Endothelial cell of umbilical vein (primary cell): ENCODE data around the gene FMO2. TPM values are rescaled to one million over a fixed set of nuclear protein-coding genes. Genes with fewer than 3 reads are reported as not detected.

Source experiments
- BruUV-seq: library from RNA; stranded (reverse); fragments of 400-500 nt; replicated peaks from 2 replicates; lab custom pipeline; 2021; lab: Mats Ljungman, UMichigan
- CTCF ChIA-PET: fragments of 300-600, 350-600 bp; sonication (Branson Sonifier 250); formaldehyde crosslinking; loops from one replicate; lab custom pipeline; 2021; ENCODE audit warnings: antibody characterized with exemption, inconsistent platforms; lab: Charles Lee
- POLR2A ChIA-PET: fragments of 300-600, 350-600 bp; sonication (Branson Sonifier 250); formaldehyde crosslinking; loops from one replicate; lab custom pipeline; 2021; ENCODE audit warnings: antibody characterized with exemption, inconsistent platforms; lab: Charles Lee
- DNase-seq: peaks from one replicate; pipeline ENCODE4 v3.0.0-alpha.2; 2011; ENCODE audit warnings: low read depth, low spot score
- FAIRE-seq: peaks from 2 replicates; lab custom pipeline; 2011; peaks lifted over from hg19 to GRCh38; lab: Jason Lieb, UNC
- H2AFZ ChIP-seq: 2 replicates; pipeline ENCODE4 v1.6.0; 2012; ENCODE audit warnings: low read depth, low read length, control low read depth, inconsistent platforms
- H3K27ac ChIP-seq: 2 replicates; pipeline ENCODE4 v1.5.1; 2011; ENCODE audit warnings: low read depth, mild to moderate bottlenecking, control low read depth, low read length, moderate library complexity; ENCODE audit not compliant: insufficient read depth
- H3K27me3 ChIP-seq, 2 experiments: 2 replicates each; pipeline versions ENCODE4 v1.6.0 to v1.6.1; 2011; ENCODE audit warnings: low read length in 2 of 2, mixed read lengths in 1 of 2; ENCODE audit not compliant: control insufficient read depth in 2 of 2, insufficient read depth in 2 of 2
- H3K36me3 ChIP-seq, 2 experiments: 2 replicates in 1 of 2; 3 replicates in 1 of 2; pipeline ENCODE4 v1.5.1; 2011; ENCODE audit warnings: low read length in 2 of 2, mild to moderate bottlenecking in 1 of 2, moderate library complexity in 1 of 2; ENCODE audit not compliant: control insufficient read depth in 2 of 2, insufficient read depth in 2 of 2; ENCODE audit errors: extremely low read depth in 1 of 2
- H3K4me1 ChIP-seq: 3 replicates; pipeline ENCODE4 v1.5.1; 2011; ENCODE audit warnings: mild to moderate bottlenecking, low read length; ENCODE audit not compliant: control insufficient read depth, insufficient read depth; ENCODE audit errors: extremely low read depth
- H3K4me2 ChIP-seq: 2 replicates; pipeline ENCODE4 v1.6.1; 2011; ENCODE audit warnings: low read length, control low read depth, mixed read lengths; ENCODE audit not compliant: insufficient read depth
- H3K4me3 ChIP-seq, 3 experiments: fragments of 200-600 bp in 1 of 3; sonication (generic), shearing (Covaris generic) in 1 of 3; replicated peaks in 1 of 3; 2 replicates each; pipeline ENCODE4 v1.5.1; 2011 to 2016; ENCODE audit warnings: control low read depth in 3 of 3, low read length in 3 of 3, mild to moderate bottlenecking in 2 of 3, inconsistent platforms in 1 of 3, low read depth in 1 of 3, moderate library complexity in 1 of 3; ENCODE audit not compliant: insufficient read depth in 1 of 3
- H3K79me2 ChIP-seq: 2 replicates; pipeline ENCODE4 v1.6.0; 2012; ENCODE audit warnings: low read length, inconsistent platforms; ENCODE audit not compliant: control insufficient read depth, insufficient read depth
- H3K9ac ChIP-seq: replicated peaks from 2 replicates; pipeline ENCODE3; 2011; ENCODE audit warnings: low read length, control low read depth; ENCODE audit not compliant: insufficient read depth; ENCODE audit errors: extremely low read depth
- H3K9me1 ChIP-seq: replicated peaks from 3 replicates; pipeline ENCODE4 v1.6.0; 2011; ENCODE audit warnings: mild to moderate bottlenecking, low read length; ENCODE audit not compliant: control insufficient read depth, insufficient read depth; ENCODE audit errors: extremely low read depth
- H3K9me3 ChIP-seq: replicated peaks from 2 replicates; pipeline ENCODE4 v1.5.1; 2012; ENCODE audit warnings: low read length, inconsistent platforms; ENCODE audit not compliant: control insufficient read depth, insufficient read depth
- H4K20me1 ChIP-seq: replicated peaks from 2 replicates; pipeline ENCODE3; 2011; ENCODE audit warnings: mild to moderate bottlenecking, low read length; ENCODE audit not compliant: control insufficient read depth, insufficient read depth; ENCODE audit errors: extremely low read depth
- EZH2 ChIP-seq: IDR thresholded peaks from 2 replicates; pipeline ENCODE4 v1.6.1; 2012; ENCODE audit warnings: borderline replicate concordance, low read depth, mild to moderate bottlenecking, moderate library complexity, low read length, inconsistent platforms; ENCODE audit not compliant: severe bottlenecking
- FOS ChIP-seq: IDR thresholded peaks from 2 replicates; pipeline ENCODE4 v1.6.1; 2011; ENCODE audit warnings: mild to moderate bottlenecking, low read length, moderate library complexity, borderline replicate concordance; ENCODE audit not compliant: insufficient read depth
- JUN ChIP-seq: IDR thresholded peaks from 2 replicates; pipeline ENCODE4 v1.6.1; 2011; ENCODE audit warnings: borderline replicate concordance, low read depth; ENCODE audit not compliant: insufficient read length, insufficient read depth
- MAX ChIP-seq: IDR thresholded peaks from 2 replicates; pipeline ENCODE4 v1.6.1; 2011; ENCODE audit not compliant: insufficient read depth, insufficient read length
- POLR2A ChIP-seq: IDR thresholded peaks from 2 replicates; pipeline ENCODE4 v1.6.1; 2012; ENCODE audit warnings: low read depth, mild to moderate bottlenecking, control low read depth, low read length
- POLR2AphosphoS5 ChIP-seq: IDR thresholded peaks from 2 replicates; pipeline ENCODE4 v1.6.1; 2012; ENCODE audit warnings: low read depth, mild to moderate bottlenecking, control low read depth, low read length, moderate library complexity; ENCODE audit not compliant: insufficient read depth
- dilution Hi-C: fragments of 300-500 bp; cut with MboI; formaldehyde crosslinking; loops from one replicate; pipeline ENCODE4 v1.15.0; 2019; ENCODE audit warnings: low sequenced_read_pairs; ENCODE audit not compliant: extremely low pct_ligation_motif_present
- intact Hi-C: fragments of 100-400 bp; cut with micrococcal nuclease; formaldehyde crosslinking; loops from one replicate; pipeline ENCODE4 v1.10.0; 2022
- polyA plus RNA-seq, 4 experiments: library from polyadenylated mRNA; depleted of rRNA in 3 of 4; stranded (reverse) in 3 of 4; unstranded in 1 of 4; fragments of >200 nt; gene quantifications; 2 replicates each; pipeline versions ENCODE4 v1.2.1 to v1.2.3, GENCODE V29; 2011 to 2012; ENCODE audit warnings: missing spikeins in 1 of 4
- total RNA-seq: library from RNA; stranded (reverse); gene quantifications from 2 replicates; pipeline ENCODE4 v1.2.3, GENCODE V29; 2021
- TF ChIP-seq, protein P1 (sequence below), 2 donors: IDR thresholded peaks; 1 replicate in 1 of 2; 2 replicates in 1 of 2; pipeline ENCODE4 v1.5.1; 2011; ENCODE audit warnings: low read length in 2 of 2, mild to moderate bottlenecking in 2 of 2, moderate library complexity in 2 of 2, control low read depth in 1 of 2, inconsistent platforms in 1 of 2, low read depth in 1 of 2; ENCODE audit not compliant: insufficient read depth in 1 of 2; ENCODE audit errors: extremely low read depth in 1 of 2

The FMO2 gene
- total and polyA plus RNA-seq, 2 donors (not counting 3 experiments of a cell fraction or from before 2014, with no cell fraction given): not detected

- Histone ChIP-seq H3K4me3 (no peak overlapping the region), H3K4me2 (no peak overlapping the region), H3K4me1 (no peaks in the 10 kb centered on the region), H2AFZ (no peak overlapping the region), H3K79me2 (no peaks in the 10 kb centered on the region), H4K20me1 (no peaks in the 10 kb centered on the region), H3K27me3 (no peaks in the 10 kb centered on the region), H3K9ac (no peak overlapping the region), H3K36me3 (no peaks in the 10 kb centered on the region), H3K9me3 (no peaks in the 10 kb centered on the region), H3K9me1 (no peaks in the 10 kb centered on the region), H3K27ac (no peak overlapping the region)
- ChIA-PET POLR2A (no interaction called here), CTCF (no interaction called here)
- dilution Hi-C loops (no loop called here), intact Hi-C loops (no loop called here)
- no TSS peak for BruUV-seq
- DNase-seq: no peak
- TF ChIP-seq FOS: no peak
- no peak for TF ChIP-seq POLR2A
- no peak for TF ChIP-seq POLR2AphosphoS5
- TF ChIP-seq MAX: no peak
- no peak for FAIRE-seq
Observed at GRCh38 chr1:171213559-171214454, 28.7 kb downstream of the FMO2 start.

DNA sequence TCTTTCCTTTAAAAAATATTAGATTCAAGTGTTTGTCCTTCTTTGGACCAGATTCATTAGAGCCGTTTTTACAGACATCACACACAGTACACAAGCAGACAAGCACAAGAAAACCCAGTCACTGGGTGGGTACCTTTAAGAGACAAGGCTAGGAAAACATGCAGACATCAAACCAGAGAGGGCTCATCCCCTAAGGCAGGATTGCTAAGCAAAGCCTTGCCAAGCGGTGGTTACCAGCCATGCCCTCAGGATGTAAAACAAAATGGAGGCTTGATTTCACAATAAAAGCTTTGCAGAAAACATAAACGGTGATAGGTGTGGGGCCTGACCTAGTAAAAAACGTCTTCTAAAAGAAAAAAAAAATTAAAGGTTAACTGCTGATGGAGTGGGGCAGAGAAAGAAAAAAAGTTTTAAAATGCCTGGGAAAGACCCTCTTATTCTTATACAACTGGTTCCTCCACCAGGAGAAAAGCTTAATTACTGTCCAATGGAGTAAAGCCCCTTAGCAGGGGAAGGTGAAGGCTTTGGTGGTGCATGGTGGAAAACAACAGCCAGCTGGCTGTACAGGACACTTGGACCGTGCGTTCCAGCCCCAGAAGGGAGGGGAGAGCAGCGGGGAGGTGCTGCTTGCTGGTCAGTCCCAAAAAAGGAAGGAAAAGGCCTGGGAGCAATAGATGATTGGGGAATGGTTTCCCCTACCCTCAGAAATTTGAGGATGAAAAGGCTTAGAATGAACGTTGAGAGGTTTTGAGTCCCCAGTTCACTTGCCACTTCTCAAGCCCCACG, 32.8 kb downstream of the FMO2 start:
- H3K4me1 ChIP-seq: no peaks in the 10 kb centered on the region
- H3K36me3 ChIP-seq: no peaks in the 10 kb centered on the region
- no peak overlapping the region for H3K27ac ChIP-seq
- dilution Hi-C loops: no loop called here
- BruUV-seq: no TSS peak
- no peak for TF ChIP-seq POLR2AphosphoS5
- TF ChIP-seq EZH2: no peak
- TF ChIP-seq JUN: no peak
- TF ChIP-seq FOS: no peak
- TF ChIP-seq, protein P1, sequence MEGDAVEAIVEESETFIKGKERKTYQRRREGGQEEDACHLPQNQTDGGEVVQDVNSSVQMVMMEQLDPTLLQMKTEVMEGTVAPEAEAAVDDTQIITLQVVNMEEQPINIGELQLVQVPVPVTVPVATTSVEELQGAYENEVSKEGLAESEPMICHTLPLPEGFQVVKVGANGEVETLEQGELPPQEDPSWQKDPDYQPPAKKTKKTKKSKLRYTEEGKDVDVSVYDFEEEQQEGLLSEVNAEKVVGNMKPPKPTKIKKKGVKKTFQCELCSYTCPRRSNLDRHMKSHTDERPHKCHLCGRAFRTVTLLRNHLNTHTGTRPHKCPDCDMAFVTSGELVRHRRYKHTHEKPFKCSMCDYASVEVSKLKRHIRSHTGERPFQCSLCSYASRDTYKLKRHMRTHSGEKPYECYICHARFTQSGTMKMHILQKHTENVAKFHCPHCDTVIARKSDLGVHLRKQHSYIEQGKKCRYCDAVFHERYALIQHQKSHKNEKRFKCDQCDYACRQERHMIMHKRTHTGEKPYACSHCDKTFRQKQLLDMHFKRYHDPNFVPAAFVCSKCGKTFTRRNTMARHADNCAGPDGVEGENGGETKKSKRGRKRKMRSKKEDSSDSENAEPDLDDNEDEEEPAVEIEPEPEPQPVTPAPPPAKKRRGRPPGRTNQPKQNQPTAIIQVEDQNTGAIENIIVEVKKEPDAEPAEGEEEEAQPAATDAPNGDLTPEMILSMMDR (IDR thresholded peaks at IDR 0.05; ENCODE audit: extremely low read depth in 1 of 2, insufficient read depth in 1 of 2, low read depth in 1 of 2, low read length in 2 of 2): no peak
- H3K4me2 ChIP-seq: no peak overlapping the region
- H3K9ac ChIP-seq: no peak overlapping the region
- H4K20me1 ChIP-seq: no peaks in the 10 kb centered on the region
- POLR2A ChIA-PET: no interaction called here
- H3K9me1 ChIP-seq: no peaks in the 10 kb centered on the region
- H3K27me3 ChIP-seq: no peaks in the 10 kb centered on the region
- H3K4me3 ChIP-seq: no peak overlapping the region
- CTCF ChIA-PET: interaction anchor here (1.4 kb wide), 1 partner anchor 27 kb away, joined by 4 read pairs; no protein-coding TSS in a partner anchor
- no peak overlapping the region for H2AFZ ChIP-seq
- no peak for FAIRE-seq
- intact Hi-C loops: no loop called here
- DNase-seq: no peak
- H3K9me3 ChIP-seq: no peaks in the 10 kb centered on the region
- H3K79me2 ChIP-seq: no peaks in the 10 kb centered on the region
